ENCODE data around the gene CGAS.

DNA sequence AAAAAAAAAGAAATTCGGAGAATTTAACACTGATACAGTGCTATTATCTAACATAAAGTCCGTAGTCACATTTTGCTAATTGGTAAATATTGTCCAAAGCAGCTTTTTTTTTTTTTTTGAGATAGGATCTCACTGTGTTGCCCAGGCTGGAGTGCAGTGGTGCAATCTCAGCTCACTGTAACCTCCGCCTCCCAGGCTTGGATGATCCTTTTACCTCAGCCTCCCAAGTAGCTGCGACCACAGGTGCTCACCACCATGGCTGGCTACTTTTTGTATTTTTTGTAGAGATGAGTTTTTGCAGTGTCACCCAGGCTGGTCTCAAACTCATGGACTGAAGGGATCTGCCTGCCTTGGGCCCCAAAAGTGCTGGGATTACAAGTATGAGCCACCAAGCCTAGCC is 25.3 kb upstream of the CGAS start:
- TF ChIP-seq FOXP2 (optimal IDR thresholded peaks at IDR 0.05; ENCODE audit: borderline replicate concordance, extremely low read depth, extremely low read length, insufficient read depth) (no peak), POLR2AphosphoS5 (IDR thresholded peaks at IDR 0.05; ENCODE audit: low read depth, low read length) (no peak), SIN3A (IDR thresholded peaks at IDR 0.05; ENCODE audit: borderline replicate concordance, insufficient read depth, low read length) (no peak)
- TF ChIP-seq, protein P1, sequence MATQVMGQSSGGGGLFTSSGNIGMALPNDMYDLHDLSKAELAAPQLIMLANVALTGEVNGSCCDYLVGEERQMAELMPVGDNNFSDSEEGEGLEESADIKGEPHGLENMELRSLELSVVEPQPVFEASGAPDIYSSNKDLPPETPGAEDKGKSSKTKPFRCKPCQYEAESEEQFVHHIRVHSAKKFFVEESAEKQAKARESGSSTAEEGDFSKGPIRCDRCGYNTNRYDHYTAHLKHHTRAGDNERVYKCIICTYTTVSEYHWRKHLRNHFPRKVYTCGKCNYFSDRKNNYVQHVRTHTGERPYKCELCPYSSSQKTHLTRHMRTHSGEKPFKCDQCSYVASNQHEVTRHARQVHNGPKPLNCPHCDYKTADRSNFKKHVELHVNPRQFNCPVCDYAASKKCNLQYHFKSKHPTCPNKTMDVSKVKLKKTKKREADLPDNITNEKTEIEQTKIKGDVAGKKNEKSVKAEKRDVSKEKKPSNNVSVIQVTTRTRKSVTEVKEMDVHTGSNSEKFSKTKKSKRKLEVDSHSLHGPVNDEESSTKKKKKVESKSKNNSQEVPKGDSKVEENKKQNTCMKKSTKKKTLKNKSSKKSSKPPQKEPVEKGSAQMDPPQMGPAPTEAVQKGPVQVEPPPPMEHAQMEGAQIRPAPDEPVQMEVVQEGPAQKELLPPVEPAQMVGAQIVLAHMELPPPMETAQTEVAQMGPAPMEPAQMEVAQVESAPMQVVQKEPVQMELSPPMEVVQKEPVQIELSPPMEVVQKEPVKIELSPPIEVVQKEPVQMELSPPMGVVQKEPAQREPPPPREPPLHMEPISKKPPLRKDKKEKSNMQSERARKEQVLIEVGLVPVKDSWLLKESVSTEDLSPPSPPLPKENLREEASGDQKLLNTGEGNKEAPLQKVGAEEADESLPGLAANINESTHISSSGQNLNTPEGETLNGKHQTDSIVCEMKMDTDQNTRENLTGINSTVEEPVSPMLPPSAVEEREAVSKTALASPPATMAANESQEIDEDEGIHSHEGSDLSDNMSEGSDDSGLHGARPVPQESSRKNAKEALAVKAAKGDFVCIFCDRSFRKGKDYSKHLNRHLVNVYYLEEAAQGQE (IDR thresholded peaks at IDR 0.05; ENCODE audit: insufficient read depth in 1 of 2, low read depth in 2 of 2, low read length in 2 of 2), result no peak
